ENCODE measurements around the gene ATG4D. TPM values are rescaled to one million over a fixed set of nuclear protein-coding genes. Genes with fewer than 3 reads are reported as not detected.

The ATG4D gene
- 29.5 TPM for total RNA-seq

- peak; percentile 71 for DNase-seq (ENCODE audit: low spot score)
Observed at GRCh38 chr19:10543420-10544241, at the start of gene ATG4D. Gene ATG4D, plus strand, starts transcription at chr19:10543904. Its CDS starts 187 bp downstream, at chr19:10544091.

- no peak for DNase-seq (ENCODE audit: low spot score)
Observed at GRCh38 chr19:10497371-10497770, 46.3 kb upstream of the ATG4D start.

GRCh38 chr19:10499550-10500246, 44.0 kb upstream of the ATG4D start:
- no peak for DNase-seq (ENCODE audit: low spot score)

- no peak for DNase-seq (ENCODE audit: low spot score)
Observed at GRCh38 chr19:10500247-10500592, 43.5 kb upstream of the ATG4D start.

DNA sequence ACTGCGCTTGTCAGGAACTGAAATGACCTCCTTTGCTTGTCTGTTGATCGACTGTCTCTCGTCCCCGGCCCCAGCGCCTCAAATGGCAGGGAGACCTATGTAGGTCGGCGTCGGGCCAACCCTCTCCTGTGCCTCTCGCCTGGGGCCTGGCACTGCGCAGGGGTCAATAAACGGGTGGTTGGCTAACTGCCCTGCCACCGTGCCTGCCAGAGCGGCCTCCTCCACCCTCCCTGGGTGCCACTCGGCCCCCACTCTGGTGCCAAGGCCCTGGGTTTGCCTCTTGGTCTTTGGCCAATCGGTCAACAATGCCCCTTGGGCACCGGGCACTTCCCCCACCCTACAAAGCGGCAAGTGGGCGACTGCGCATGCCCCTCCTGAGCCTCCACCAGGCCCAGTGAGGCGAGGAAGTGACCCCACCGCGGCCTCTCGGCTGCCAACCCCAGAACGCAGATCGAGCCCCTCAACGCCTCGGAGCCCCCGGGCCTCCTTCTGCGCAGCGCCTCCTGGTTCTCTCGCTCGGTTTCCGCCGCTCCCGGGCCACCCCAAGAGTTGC, 41.7 kb upstream of the ATG4D start:
- DNase-seq (ENCODE audit: low spot score) = peak; percentile 90

DNA sequence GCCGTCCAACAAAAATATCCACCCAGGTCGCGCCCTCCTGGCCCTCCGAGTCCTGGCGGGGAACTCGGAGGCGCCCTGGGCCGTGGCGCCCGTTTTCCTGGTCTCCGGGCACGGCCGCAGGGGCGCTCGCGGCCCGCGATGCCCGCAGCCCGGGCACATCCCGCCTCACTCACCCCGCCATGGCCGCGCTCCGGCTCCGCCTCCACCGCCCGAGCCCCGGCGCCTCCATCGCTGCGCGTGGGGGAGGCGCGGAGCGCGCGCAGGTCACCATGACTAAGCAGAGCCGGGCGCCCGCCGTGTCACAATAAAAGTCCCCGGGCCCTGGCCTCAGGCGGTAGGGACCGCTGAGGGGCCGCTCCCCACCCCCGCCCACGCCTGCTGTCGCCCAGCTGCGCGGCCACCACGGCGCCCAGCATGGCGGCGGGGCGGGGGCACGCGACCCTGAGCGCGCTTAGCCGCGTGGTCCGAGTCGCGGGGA, 41.1 kb upstream of the ATG4D start:
- peak; percentile 93 for DNase-seq (ENCODE audit: low spot score)

GRCh38 chr19:10503002-10503789, 40.5 kb upstream of the ATG4D start, which contains the start of gene KEAP1:
Gene KEAP1, minus strand, starts transcription at chr19:10503356. Its CDS starts 3,323 bp downstream, at chr19:10500033.
- peak; percentile 20 for DNase-seq (ENCODE audit: low spot score)

DNA sequence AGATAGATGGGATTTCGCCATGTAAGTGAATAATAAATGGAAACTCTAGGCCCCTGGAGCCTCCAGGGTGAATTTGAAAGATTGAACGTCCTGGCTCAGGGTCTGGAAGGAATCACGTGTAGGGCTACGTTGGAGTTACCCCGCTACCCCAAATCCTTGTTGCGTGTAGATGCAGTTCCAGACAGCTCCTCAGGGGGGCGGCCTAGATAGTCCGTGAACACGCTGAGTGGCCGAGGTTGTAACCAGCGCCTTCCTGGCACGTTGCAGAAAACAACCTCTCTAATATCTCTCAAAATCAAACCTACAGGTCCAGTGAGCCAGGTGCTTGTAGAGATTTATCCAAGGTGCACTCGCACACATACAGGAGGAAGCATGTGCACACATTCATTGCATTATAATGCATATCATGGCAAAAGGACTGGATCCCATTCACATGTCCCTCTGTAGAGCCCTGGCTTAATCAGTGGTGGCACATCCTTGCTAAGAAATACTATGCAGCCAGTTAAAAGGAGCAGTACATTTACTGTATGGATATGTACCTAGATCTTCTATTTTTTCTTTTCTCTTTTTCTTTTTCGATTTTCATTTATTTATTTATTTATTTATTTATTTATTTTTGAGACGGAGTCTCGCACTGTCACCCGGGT, 38.0 kb upstream of the ATG4D start:
- peak; percentile 79 for DNase-seq (ENCODE audit: low spot score)

DNA sequence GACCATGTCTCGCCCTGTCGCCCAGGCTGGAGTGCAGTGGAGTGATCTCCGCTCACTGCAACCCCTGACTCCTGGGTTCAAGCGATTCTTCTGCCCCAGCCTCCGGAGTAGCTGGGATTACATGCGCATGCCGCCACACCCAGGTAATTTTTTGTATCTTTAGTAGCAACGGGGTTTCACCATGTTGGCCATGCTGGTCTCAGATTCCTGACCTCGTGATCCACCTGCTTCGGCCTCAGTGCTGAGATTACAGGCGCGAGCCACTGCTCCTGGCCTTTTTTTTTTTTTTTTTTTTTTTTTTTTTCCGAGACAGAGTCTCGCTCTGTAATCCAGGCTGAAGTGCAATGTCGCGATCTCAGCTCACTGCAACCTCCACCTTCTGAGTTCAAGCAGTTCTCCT, 35.7 kb upstream of the ATG4D start:
- no peak for DNase-seq (ENCODE audit: low spot score)

GRCh38 chr19:10508707-10509106, 35.0 kb upstream of the ATG4D start:
- DNase-seq (ENCODE audit: low spot score) = no peak

GRCh38 chr19:10510301-10510802, 33.4 kb upstream of the ATG4D start:
- DNase-seq (ENCODE audit: low spot score) = no peak

DNA sequence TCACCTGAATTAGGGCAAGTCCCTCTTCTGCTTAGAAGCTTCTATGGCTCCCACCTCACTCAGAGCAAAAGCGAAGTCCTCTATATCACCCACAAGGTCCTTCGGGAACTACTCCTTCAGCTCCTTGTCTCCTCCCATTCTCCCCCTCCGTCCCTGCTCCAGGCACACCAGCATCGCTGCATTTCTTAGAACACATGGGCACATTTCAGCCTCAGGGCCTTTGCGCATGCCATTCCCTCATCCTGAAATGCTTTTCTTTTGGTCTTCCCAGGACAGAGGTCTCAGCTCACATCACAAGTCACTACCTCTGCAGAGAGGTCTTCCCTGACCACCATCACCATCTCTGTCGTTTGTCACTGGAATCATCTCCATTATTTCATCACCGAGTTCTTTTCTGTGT, 30.5 kb upstream of the ATG4D start:
- DNase-seq (ENCODE audit: low spot score) = no peak

GRCh38 chr19:10514211-10515145, 29.2 kb upstream of the ATG4D start:
- no peak for DNase-seq (ENCODE audit: low spot score)

DNA sequence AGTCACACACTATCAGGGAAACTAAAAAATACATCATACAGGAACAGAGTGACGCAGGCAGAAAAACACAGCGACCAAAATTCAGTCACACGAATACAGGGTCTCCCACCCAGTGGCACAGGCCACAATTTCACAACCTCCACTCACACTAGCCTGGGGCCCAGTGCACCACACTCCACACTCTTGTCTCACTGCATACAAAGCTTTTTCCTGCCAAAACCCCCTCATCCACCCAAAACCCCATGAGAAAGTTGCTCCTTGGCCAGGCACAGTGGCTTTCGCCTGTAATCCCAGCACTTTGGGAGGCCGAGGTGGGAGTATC, 27.7 kb upstream of the ATG4D start:
- DNase-seq (ENCODE audit: low spot score) = no peak

DNA sequence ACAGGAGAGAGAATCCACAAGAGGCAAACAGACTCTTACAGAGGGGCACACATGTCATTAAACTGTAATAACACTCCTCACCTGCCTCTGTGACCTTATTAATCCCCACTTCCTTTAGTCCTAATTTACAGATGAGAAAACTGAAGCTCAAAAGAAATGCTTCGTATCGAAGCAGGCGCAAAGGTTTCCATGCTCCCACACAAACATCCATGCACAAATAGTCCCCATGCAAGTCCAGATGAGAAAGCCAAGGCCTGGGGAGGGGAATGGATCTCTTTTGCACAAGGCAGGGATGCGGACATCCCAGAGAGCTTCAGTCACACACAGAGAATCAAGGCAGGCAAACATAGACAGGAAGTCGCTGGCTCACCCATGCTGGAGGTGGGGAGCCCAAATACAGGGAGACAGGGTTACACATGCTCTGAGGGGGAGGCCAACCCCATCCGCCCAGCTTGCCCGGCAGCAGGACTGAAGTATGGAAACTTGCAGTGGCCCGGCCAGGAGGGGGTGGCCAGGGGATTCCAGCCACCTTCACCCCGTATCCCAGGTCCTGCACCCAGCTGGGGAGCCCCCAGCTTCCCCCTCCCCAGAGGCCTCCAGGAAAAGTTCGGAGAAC, 26.9 kb upstream of the ATG4D start:
- DNase-seq (ENCODE audit: low spot score) = no peak

DNA sequence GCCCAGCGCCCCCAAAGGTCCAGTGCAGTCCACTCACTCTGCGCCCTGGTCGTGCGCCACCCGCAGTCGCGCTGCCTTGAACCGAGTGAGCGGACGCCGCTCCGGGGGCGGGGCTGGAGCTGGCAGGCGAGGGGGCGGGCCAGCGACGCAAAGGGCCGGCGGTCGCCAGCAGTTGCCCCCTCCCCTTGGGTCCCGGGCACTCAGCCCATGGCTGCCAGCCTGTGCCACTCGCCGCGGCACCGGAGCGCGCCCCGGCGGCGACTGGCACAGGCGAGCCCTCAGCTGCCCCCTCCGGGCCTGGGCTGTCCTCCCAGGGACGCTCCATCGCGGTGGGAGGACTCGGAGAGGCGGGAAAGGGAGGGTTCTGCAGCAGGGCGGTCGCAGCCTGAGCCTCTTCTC, 26.3 kb upstream of the ATG4D start, which contains the start of gene S1PR5:
S1PR5 (minus strand) TSS at position 87 of the 399 bp plus-strand sequence. CDS start 2,436 bp downstream, outside the sequence.
- DNase-seq (ENCODE audit: low spot score) = no peak

GRCh38 chr19:10517760-10518443, 25.8 kb upstream of the ATG4D start:
- no peak for DNase-seq (ENCODE audit: low spot score)

- no peak for DNase-seq (ENCODE audit: low spot score)
Observed at GRCh38 chr19:10518444-10519361, 25.0 kb upstream of the ATG4D start.
